Neural cell (in vitro differentiated cells): Measurements from ENCODE around the gene ROR1. TPM values are rescaled to one million over a fixed set of nuclear protein-coding genes. Genes with fewer than 3 reads are reported as not detected.

Source experiments
- H2AFZ ChIP-seq: fragments of 200-600, 300-800 bp; sonication (generic), shearing (Covaris generic); 2 replicates; pipeline ENCODE4 v1.6.0; 2014; ENCODE audit warnings: low read depth, mild to moderate bottlenecking, antibody characterized with exemption, low read length, moderate library complexity
- H3F3A ChIP-seq: fragments of 200-600 bp; shearing (Covaris generic); 2 replicates; pipeline ENCODE4 v1.6.1; 2016; ENCODE audit warnings: mild to moderate bottlenecking, moderate library complexity, mixed read lengths, antibody characterized with exemption, low read length; ENCODE audit not compliant: insufficient read depth, poor library complexity, severe bottlenecking
- H3K27ac ChIP-seq: fragments of 200-600, 300-800 bp; sonication (generic), shearing (Covaris generic); 2 replicates; pipeline ENCODE4 v1.5.1; 2014; ENCODE audit warnings: mild to moderate bottlenecking, low read length, moderate library complexity
- H3K27me3 ChIP-seq: fragments of 300-800, 200-600 bp; sonication (generic), shearing (Covaris generic); 2 replicates; pipeline ENCODE4 v1.6.0; 2014; ENCODE audit warnings: mild to moderate bottlenecking, low read depth, low read length, moderate library complexity; ENCODE audit not compliant: insufficient read depth
- H3K36me3 ChIP-seq: fragments of 300-800, 200-600 bp; sonication (generic), shearing (Covaris generic); 2 replicates; pipeline ENCODE4 v1.5.1; 2014; ENCODE audit warnings: mild to moderate bottlenecking, antibody characterized with exemption, low read length, moderate library complexity; ENCODE audit not compliant: insufficient read depth
- H3K4me2 ChIP-seq: fragments of 300-800, 200-600 bp; sonication (generic), shearing (Covaris generic); 2 replicates; pipeline ENCODE4 v1.6.0; 2014; ENCODE audit warnings: mild to moderate bottlenecking, low read length
- H3K4me3 ChIP-seq: fragments of 300-800, 200-600 bp; sonication (generic), shearing (Covaris generic); 2 replicates; pipeline ENCODE4 v1.5.1; 2014; ENCODE audit warnings: mild to moderate bottlenecking, low read length, moderate library complexity
- H3K79me2 ChIP-seq: fragments of 200-600 bp; shearing (Covaris generic); replicated peaks from 2 replicates; pipeline ENCODE4 v1.6.0; 2014; ENCODE audit warnings: mild to moderate bottlenecking, low read length, moderate library complexity; ENCODE audit not compliant: insufficient read depth
- H3K9ac ChIP-seq: fragments of 300-800, 200-600 bp; sonication (generic), shearing (Covaris generic); 2 replicates; pipeline ENCODE4 v1.6.1; 2016; ENCODE audit warnings: mild to moderate bottlenecking, low read length, mixed read lengths
- H3K9me2 ChIP-seq: fragments of 200-600 bp; shearing (Covaris generic); 2 replicates; pipeline ENCODE4 v1.6.1; 2016; ENCODE audit warnings: mild to moderate bottlenecking, low read length, mixed read lengths; ENCODE audit not compliant: insufficient read depth
- H3K9me3 ChIP-seq: fragments of 200-600, 300-800 bp; sonication (generic), shearing (Covaris generic); 2 replicates; pipeline ENCODE4 v1.6.1; 2016; ENCODE audit warnings: mild to moderate bottlenecking, mixed run types, low read length, moderate library complexity, mixed read lengths
- H4K20me1 ChIP-seq: fragments of 200-600 bp; shearing (Covaris generic); 2 replicates; pipeline ENCODE4 v1.6.1; 2016; ENCODE audit warnings: mild to moderate bottlenecking, mixed run types; ENCODE audit not compliant: insufficient read depth
- EP300 ChIP-seq: fragments of 450-650 bp; conservative IDR thresholded peaks from 2 replicates; pipeline ENCODE4 v1.6.1; 2014; ENCODE audit warnings: antibody characterized with exemption, mild to moderate bottlenecking, moderate library complexity; ENCODE audit not compliant: poor library complexity, severe bottlenecking
- EZH2 ChIP-seq: fragments of 200-600, 300-800 bp; shearing (Covaris generic), sonication (generic); IDR thresholded peaks from 2 replicates; pipeline ENCODE4 v1.6.1; 2014; ENCODE audit warnings: antibody characterized with exemption, low read length, borderline replicate concordance, mild to moderate bottlenecking; ENCODE audit not compliant: insufficient read depth, poor library complexity, severe bottlenecking
- MXI1 ChIP-seq: fragments of 450-650 bp; conservative IDR thresholded peaks from 2 replicates; pipeline ENCODE4 v1.6.1; 2014; ENCODE audit warnings: antibody characterized with exemption, mild to moderate bottlenecking; ENCODE audit not compliant: poor library complexity, severe bottlenecking
- POLR2AphosphoS5 ChIP-seq: IDR thresholded peaks from 2 replicates; pipeline ENCODE4 v1.6.1; 2012
- RAD21 ChIP-seq: fragments of 450-650 bp; conservative IDR thresholded peaks from 2 replicates; pipeline ENCODE4 v1.6.1; 2014; ENCODE audit warnings: antibody characterized with exemption, mild to moderate bottlenecking, moderate library complexity
- REST ChIP-seq: IDR thresholded peaks from 2 replicates; pipeline ENCODE4 v1.6.1; 2012; ENCODE audit warnings: borderline replicate concordance
- SMC3 ChIP-seq: fragments of 450-650 bp; conservative IDR thresholded peaks from 2 replicates; pipeline ENCODE4 v1.6.1; 2014; ENCODE audit warnings: antibody characterized with exemption, mild to moderate bottlenecking, moderate library complexity; ENCODE audit not compliant: poor library complexity
- TAF1 ChIP-seq: IDR thresholded peaks from 2 replicates; pipeline ENCODE4 v1.6.1; 2012; ENCODE audit warnings: low read depth
- polyA plus RNA-seq: library from polyadenylated mRNA; depleted of rRNA; stranded (reverse); fragments of >200 nt; gene quantifications from 2 replicates; pipeline ENCODE4 v1.2.3, GENCODE V29; 2014
- TF ChIP-seq, protein P1 (sequence below): fragments of 450-650 bp; IDR thresholded peaks from 2 replicates; pipeline ENCODE4 v1.5.1; 2014; ENCODE audit warnings: antibody characterized with exemption, mild to moderate bottlenecking, moderate library complexity; ENCODE audit not compliant: poor library complexity, severe bottlenecking

ROR1 gene
- polyA plus RNA-seq, 1 donor from 2014 or later: 0.27 TPM

DNA sequence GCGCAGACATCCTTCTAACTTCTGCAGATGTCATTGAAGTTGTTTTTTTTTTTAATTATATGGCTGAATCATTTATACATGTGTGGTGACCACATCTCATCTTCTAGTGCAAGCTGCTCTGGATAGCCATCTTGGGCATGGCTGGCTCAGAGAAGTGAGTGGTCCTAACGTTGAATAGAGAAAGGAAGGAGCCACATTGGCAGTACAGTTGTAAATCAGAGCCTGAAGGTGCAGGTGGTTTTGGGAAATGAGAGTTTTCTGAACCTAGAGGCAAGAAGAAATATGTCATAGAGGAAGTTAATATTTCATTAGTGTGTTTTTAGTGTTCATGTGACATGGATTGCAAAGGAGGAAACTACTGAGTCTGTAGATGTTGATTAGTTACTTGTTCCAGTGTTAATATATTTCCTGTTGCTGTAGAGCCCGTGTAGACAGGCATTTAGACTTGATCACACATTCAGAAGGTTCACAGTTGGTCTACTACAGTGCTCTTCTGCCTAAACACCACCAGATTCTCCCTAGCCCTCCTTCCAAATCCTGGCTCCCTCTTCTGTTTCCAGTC is 163.7 kb downstream of the ROR1 start:
- no peaks in the 10 kb centered on the region for H3K9me3 ChIP-seq
- no peaks in the 10 kb centered on the region for H4K20me1 ChIP-seq
- H3K9ac ChIP-seq: no peak overlapping the region
- no peaks in the 10 kb centered on the region for H3K9me2 ChIP-seq
- H3K4me3 ChIP-seq: no peak overlapping the region
- H3F3A ChIP-seq: no peaks in the 10 kb centered on the region
- H3K36me3 ChIP-seq: no peaks in the 10 kb centered on the region
- TF ChIP-seq RAD21: no peak
- no peak for TF ChIP-seq EP300
- TF ChIP-seq EZH2: no peak
- TF ChIP-seq MXI1: no peak
- no peak for TF ChIP-seq POLR2AphosphoS5
- TF ChIP-seq TAF1: no peak
- no peak overlapping the region for H3K4me2 ChIP-seq
- H3K27ac ChIP-seq: no peak overlapping the region
- no peak overlapping the region for H2AFZ ChIP-seq
- no peaks in the 10 kb centered on the region for H3K79me2 ChIP-seq
- H3K27me3 ChIP-seq: no peaks in the 10 kb centered on the region

DNA sequence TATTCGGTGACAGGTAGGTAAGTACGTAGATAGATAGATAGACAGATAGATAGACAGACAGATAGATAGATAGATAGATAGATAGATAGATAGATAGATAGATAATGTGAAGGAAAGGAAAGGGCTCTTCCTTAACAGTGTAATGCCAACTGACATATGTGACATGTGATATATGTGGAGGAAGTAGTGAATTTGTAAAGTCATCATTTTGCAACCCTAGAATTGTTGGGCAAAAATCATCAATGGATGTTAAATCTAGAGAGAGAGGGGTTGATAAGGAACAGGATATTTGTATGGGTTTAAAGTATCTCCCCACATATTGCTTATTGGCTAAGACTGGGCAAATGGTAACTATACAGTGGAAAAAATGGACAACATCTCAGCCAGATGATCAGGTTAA is 166.6 kb downstream of the ROR1 start:
- Histone ChIP-seq H3K27ac (no peak overlapping the region), H3K4me3 (no peak overlapping the region), H3K4me2 (no peak overlapping the region), H3K9me2 (no peaks in the 10 kb centered on the region), H3K27me3 (no peaks in the 10 kb centered on the region), H3K9me3 (no peaks in the 10 kb centered on the region), H4K20me1 (no peaks in the 10 kb centered on the region), H2AFZ (no peak overlapping the region), H3K9ac (no peak overlapping the region), H3F3A (no peaks in the 10 kb centered on the region), H3K79me2 (no peaks in the 10 kb centered on the region), H3K36me3 (no peaks in the 10 kb centered on the region)
- no peak for TF ChIP-seq EP300
- TF ChIP-seq EZH2: no peak
- no peak for TF ChIP-seq SMC3
- TF ChIP-seq, protein P1, sequence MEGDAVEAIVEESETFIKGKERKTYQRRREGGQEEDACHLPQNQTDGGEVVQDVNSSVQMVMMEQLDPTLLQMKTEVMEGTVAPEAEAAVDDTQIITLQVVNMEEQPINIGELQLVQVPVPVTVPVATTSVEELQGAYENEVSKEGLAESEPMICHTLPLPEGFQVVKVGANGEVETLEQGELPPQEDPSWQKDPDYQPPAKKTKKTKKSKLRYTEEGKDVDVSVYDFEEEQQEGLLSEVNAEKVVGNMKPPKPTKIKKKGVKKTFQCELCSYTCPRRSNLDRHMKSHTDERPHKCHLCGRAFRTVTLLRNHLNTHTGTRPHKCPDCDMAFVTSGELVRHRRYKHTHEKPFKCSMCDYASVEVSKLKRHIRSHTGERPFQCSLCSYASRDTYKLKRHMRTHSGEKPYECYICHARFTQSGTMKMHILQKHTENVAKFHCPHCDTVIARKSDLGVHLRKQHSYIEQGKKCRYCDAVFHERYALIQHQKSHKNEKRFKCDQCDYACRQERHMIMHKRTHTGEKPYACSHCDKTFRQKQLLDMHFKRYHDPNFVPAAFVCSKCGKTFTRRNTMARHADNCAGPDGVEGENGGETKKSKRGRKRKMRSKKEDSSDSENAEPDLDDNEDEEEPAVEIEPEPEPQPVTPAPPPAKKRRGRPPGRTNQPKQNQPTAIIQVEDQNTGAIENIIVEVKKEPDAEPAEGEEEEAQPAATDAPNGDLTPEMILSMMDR: no peak
- no peak for TF ChIP-seq REST
- no peak for TF ChIP-seq TAF1
- TF ChIP-seq MXI1: no peak
- TF ChIP-seq RAD21: no peak
- TF ChIP-seq POLR2AphosphoS5: no peak
